ENCODE measurements around the gene RPH3AL.

RPH3AL gene

GRCh38 chr17:284676-285355 lies 67.8 kb downstream of the RPH3AL start:
- TF ChIP-seq CTCF (IDR thresholded peaks at IDR 0.05; ENCODE audit: unreplicated experiment in 3 of 3), result no peak
- H3K4me3 Mint-ChIP-seq, result no peak overlapping the region
- H3K27me3 Mint-ChIP-seq (ENCODE audit: low read depth), result peaks cover 7% of the 10 kb centered on the region
- H3K27ac Mint-ChIP-seq, result no peak overlapping the region
- peaks cover 25% of the 10 kb centered on the region for H3K36me3 Mint-ChIP-seq (ENCODE audit: low read depth)
- peaks cover 2% of the 10 kb centered on the region for H3K9me3 Mint-ChIP-seq
- H3K4me1 Mint-ChIP-seq, result peaks cover 4% of the 10 kb centered on the region

- Mint-ChIP-seq H3K4me3 (no peak overlapping the region), H3K36me3 (ENCODE audit: low read depth) (peaks cover 27% of the 10 kb centered on the region), H3K4me1 (peaks cover 4% of the 10 kb centered on the region), H3K27ac (no peak overlapping the region), H3K9me3 (peaks cover 4% of the 10 kb centered on the region), H3K27me3 (ENCODE audit: low read depth) (peaks cover 4% of the 10 kb centered on the region)
- no peak for TF ChIP-seq CTCF (IDR thresholded peaks at IDR 0.05; ENCODE audit: unreplicated experiment in 3 of 3)
Observed at GRCh38 chr17:283911-284675, 68.5 kb downstream of the RPH3AL start.

- Mint-ChIP-seq H3K27me3 (ENCODE audit: low read depth) (peaks cover 3% of the 10 kb centered on the region), H3K27ac (no peak overlapping the region), H3K4me3 (no peak overlapping the region), H3K4me1 (peaks cover 4% of the 10 kb centered on the region), H3K36me3 (ENCODE audit: low read depth) (peaks cover 36% of the 10 kb centered on the region), H3K9me3 (peaks cover 4% of the 10 kb centered on the region)
- no peak for TF ChIP-seq CTCF (IDR thresholded peaks at IDR 0.05; ENCODE audit: unreplicated experiment in 3 of 3)
Observed at GRCh38 chr17:282912-283882, 69.4 kb downstream of the RPH3AL start.

- Mint-ChIP-seq H3K27me3 (ENCODE audit: low read depth) (peaks cover 3% of the 10 kb centered on the region), H3K4me3 (no peak overlapping the region), H3K36me3 (ENCODE audit: low read depth) (peaks cover 39% of the 10 kb centered on the region), H3K9me3 (peaks cover 4% of the 10 kb centered on the region), H3K4me1 (peaks cover 4% of the 10 kb centered on the region), H3K27ac (no peak overlapping the region)
- TF ChIP-seq CTCF (IDR thresholded peaks at IDR 0.05; ENCODE audit: unreplicated experiment in 3 of 3), result no peak
Observed at GRCh38 chr17:282000-282911, 70.4 kb downstream of the RPH3AL start.

GRCh38 chr17:281365-281999 lies 71.1 kb downstream of the RPH3AL start:
- H3K9me3 Mint-ChIP-seq, result peaks cover 4% of the 10 kb centered on the region
- H3K4me3 Mint-ChIP-seq, result no peak overlapping the region
- peaks cover 39% of the 10 kb centered on the region for H3K36me3 Mint-ChIP-seq (ENCODE audit: low read depth)
- peaks cover 4% of the 10 kb centered on the region for H3K4me1 Mint-ChIP-seq
- no peak for TF ChIP-seq CTCF (IDR thresholded peaks at IDR 0.05; ENCODE audit: unreplicated experiment in 3 of 3)
- H3K27me3 Mint-ChIP-seq (ENCODE audit: low read depth), result peaks cover 3% of the 10 kb centered on the region
- no peak overlapping the region for H3K27ac Mint-ChIP-seq
